ENCODE data around the gene BOLA1. TPM values are rescaled to one million over a fixed set of nuclear protein-coding genes. Genes with fewer than 3 reads are reported as not detected.
A peak's percentile ranks its signal among the peaks of the same experiment; 100 is the strongest.
"Not testable (repeated sequence)": the region's sequence is repeated elsewhere in the genome, so short reads cannot be mapped to it uniquely, and the experiment has no call there.

BOLA1 gene, protein sequence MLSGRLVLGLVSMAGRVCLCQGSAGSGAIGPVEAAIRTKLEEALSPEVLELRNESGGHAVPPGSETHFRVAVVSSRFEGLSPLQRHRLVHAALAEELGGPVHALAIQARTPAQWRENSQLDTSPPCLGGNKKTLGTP
- 33.3 TPM for total RNA-seq
- polyA plus RNA-seq, result 44.7 TPM
- long read RNA-seq, donor 1, partial matches to known transcripts, result 0 of 2 reads
- long read RNA-seq, donor 1, other reads (novel, unspliced or antisense), result 0 of 2 reads
- long read RNA-seq, donor 2, transcript BOLA1-202 (2 exons, 859 nt), result major isoform, 18 of 19 reads
- long read RNA-seq, donor 2, partial matches to known transcripts, result 0 of 19 reads
- long read RNA-seq, donor 2, other reads (novel, unspliced or antisense), result 0 of 19 reads
- long read RNA-seq, donor 3, transcript BOLA1-202 (2 exons, 859 nt), result major isoform, 17 of 18 reads
- long read RNA-seq, donor 3, partial matches to known transcripts, result 0 of 18 reads
- long read RNA-seq, donor 3, other reads (novel, unspliced or antisense), result 0 of 18 reads
- long read RNA-seq, donor 4, partial matches to known transcripts, result 0 of 5 reads
- long read RNA-seq, donor 4, other reads (novel, unspliced or antisense), result 0 of 5 reads
- long read RNA-seq, donor 5, transcript BOLA1-202 (2 exons, 859 nt), result major isoform, 23 of 24 reads
- long read RNA-seq, donor 5, partial matches to known transcripts, result 0 of 24 reads
- long read RNA-seq, donor 5, other reads (novel, unspliced or antisense), result 0 of 24 reads
- long read RNA-seq, donor 6, partial matches to known transcripts, result 0 of 4 reads
- long read RNA-seq, donor 6, other reads (novel, unspliced or antisense), result 0 of 4 reads
- long read RNA-seq, donor 7, transcript BOLA1-202 (2 exons, 859 nt), result major isoform, 5 of 9 reads
- long read RNA-seq, donor 7, partial matches to known transcripts, result 0 of 9 reads
- long read RNA-seq, donor 7, other reads (novel, unspliced or antisense), result 0 of 9 reads
- long read RNA-seq, donor 8, transcript BOLA1-202 (2 exons, 859 nt), result major isoform, 6 of 7 reads
- long read RNA-seq, donor 8, partial matches to known transcripts, result 0 of 7 reads
- long read RNA-seq, donor 8, other reads (novel, unspliced or antisense), result 0 of 7 reads
- long read RNA-seq, donor 9, transcript BOLA1-202 (2 exons, 859 nt), result major isoform, 9 of 9 reads
- long read RNA-seq, donor 9, partial matches to known transcripts, result 0 of 9 reads
- long read RNA-seq, donor 9, other reads (novel, unspliced or antisense), result 0 of 9 reads
- long read RNA-seq, donor 10, transcript BOLA1-202 (2 exons, 859 nt), result major isoform, 10 of 13 reads
- long read RNA-seq, donor 10, partial matches to known transcripts, result 0 of 13 reads
- long read RNA-seq, donor 10, other reads (novel, unspliced or antisense), result 0 of 13 reads

DNA sequence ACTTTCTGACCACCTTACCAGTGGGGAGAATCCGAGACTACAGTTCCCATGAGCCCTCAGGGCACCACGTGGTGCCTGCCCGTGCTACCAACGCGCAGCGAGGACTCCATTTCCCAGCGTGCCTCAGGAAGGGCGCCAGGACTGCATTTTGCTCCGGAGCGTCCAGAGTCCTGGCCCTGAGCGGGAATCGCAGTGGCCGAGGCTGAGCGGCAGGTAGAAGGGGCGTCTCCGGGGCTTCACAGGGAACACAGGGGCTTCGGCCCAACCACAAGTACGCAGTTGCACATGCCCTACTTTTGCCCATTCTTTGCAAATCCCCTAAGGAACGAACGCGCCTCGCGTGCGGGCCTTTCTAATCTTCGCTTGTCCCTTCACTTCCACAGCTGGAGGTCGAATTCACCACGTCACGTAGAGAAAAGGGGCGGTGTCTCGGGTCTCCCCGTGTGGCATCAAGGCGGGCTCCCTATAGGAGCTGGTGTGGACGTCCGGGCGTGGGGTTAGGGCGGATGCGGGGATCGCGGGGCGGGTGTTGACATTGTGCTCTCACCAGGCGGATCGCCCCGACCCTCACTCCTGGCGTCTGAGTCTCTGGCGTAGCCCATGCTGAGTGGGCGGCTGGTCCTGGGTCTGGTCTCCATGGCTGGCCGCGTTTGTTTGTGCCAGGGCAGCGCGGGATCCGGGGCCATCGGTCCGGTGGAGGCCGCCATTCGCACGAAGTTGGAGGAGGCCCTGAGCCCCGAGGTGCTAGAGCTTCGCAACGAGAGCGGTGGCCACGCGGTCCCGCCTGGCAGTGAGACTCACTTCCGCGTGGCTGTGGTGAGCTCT, at the start of gene BOLA1:
Gene BOLA1, plus strand, starts transcription at position 109 of the 825 bp plus-strand sequence. Its CDS starts 492 bp downstream, at position 601.
- peak; percentile 73 to 92 (median 80) for DNase-seq (ENCODE audit: low read depth in 6 of 9, low spot score in 9 of 9)
- Histone ChIP-seq H3K4me3 (ENCODE audit: low read length in 2 of 2) (peak within 1 kb of the TSS; percentile 82 to 96), H3K4me1 (ENCODE audit: control insufficient read depth in 2 of 2, insufficient read depth in 2 of 2, low read length in 2 of 2) (peaks cover 10 to 14% of the 10 kb centered on the region in 2 donors), H3K27me3 (ENCODE audit: control insufficient read depth in 2 of 2, insufficient read depth in 1 of 2, low read length in 1 of 2) (no peaks in the 10 kb centered on the region), H3K27ac (ENCODE audit: low read depth in 1 of 2, low read length in 1 of 2) (peak within 1 kb of the TSS; percentile 80 to 82), H3K36me3 (ENCODE audit: control insufficient read depth in 2 of 2, insufficient read depth in 2 of 2, low read length in 1 of 2) (peaks cover 0 to 8% of the 10 kb centered on the region in 2 donors), H3K9me3 (ENCODE audit: control insufficient read depth in 2 of 2, insufficient read depth in 1 of 2, low read length in 1 of 2) (no peaks in the 10 kb centered on the region)
- 14% methylated on average over 65 of the region's 65 CpGs for WGBS

DNA sequence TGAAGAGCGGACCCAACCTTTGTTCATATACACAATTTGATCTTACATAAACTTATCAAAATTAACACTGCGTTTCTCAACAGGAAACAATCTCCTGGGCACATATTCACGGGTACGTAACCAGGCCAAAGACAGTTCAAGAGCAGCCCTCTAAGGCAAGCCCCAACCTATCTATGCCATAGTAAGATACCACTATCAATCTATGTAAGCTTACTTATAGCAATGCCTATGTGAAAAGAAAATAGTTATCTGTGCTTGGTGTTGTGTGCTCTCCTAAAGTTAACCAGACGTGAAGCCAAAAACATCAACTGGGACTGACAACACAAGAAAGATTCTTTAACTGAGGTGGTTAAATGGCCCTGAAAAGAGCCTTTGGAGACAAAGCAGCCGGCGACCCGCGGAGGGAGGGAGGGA, 49.4 kb upstream of the BOLA1 start:
- H3K27ac ChIP-seq (ENCODE audit: low read depth in 1 of 2, low read length in 1 of 2), result peak overlapping the region; percentile 55 to 97
- H3K4me3 ChIP-seq (ENCODE audit: low read length in 2 of 2), result peak overlapping the region; percentile 62 to 66
- H3K9me3 ChIP-seq (ENCODE audit: control insufficient read depth in 2 of 2, insufficient read depth in 1 of 2, low read length in 1 of 2), result no peaks in the 10 kb centered on the region
- H3K27me3 ChIP-seq (ENCODE audit: control insufficient read depth in 2 of 2, insufficient read depth in 1 of 2, low read length in 1 of 2), result no peaks in the 10 kb centered on the region
- 2% methylated on average over 9 of the region's 9 CpGs for WGBS
- H3K4me1 ChIP-seq (ENCODE audit: control insufficient read depth in 2 of 2, insufficient read depth in 2 of 2, low read length in 2 of 2), result peaks cover 20 to 28% of the 10 kb centered on the region in 2 donors
- peak in 5 of 9 donors; percentile 26 to 69 (median 48) for DNase-seq (ENCODE audit: low read depth in 6 of 9, low spot score in 9 of 9)
- H3K36me3 ChIP-seq (ENCODE audit: control insufficient read depth in 2 of 2, insufficient read depth in 2 of 2, low read length in 1 of 2), result peaks cover 0 to 17% of the 10 kb centered on the region in 2 donors

DNA sequence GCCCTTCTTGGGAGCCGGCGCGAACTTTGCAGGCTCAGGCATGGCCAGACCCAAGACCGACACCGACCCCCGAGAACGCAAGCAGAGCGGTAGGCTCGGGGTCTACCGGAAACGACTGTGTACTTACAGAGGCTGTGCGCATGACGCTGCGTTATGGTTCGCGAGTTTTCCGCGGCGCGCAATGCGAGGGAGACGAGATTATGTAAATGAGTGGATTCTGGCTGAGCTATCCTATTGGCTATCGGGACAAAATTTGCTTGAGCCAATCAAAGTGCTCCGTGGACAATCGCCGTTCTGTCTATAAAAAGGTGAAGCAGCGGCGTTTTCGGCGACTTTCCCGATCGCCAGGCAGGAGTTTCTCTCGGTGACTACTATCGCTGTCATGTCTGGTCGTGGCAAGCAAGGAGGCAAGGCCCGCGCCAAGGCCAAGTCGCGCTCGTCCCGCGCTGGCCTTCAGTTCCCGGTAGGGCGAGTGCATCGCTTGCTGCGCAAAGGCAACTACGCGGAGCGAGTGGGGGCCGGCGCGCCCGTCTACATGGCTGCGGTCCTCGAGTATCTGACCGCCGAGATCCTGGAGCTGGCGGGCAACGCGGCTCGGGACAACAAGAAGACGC, 48.5 kb upstream of the BOLA1 start:
- peaks cover 20 to 24% of the 10 kb centered on the region in 2 donors for H3K4me1 ChIP-seq (ENCODE audit: control insufficient read depth in 2 of 2, insufficient read depth in 2 of 2, low read length in 2 of 2)
- H3K27me3 ChIP-seq (ENCODE audit: control insufficient read depth in 2 of 2, insufficient read depth in 1 of 2, low read length in 1 of 2); H3K4me3 ChIP-seq (ENCODE audit: low read length in 2 of 2); H3K9me3 ChIP-seq (ENCODE audit: control insufficient read depth in 2 of 2, insufficient read depth in 1 of 2, low read length in 1 of 2); H3K27ac ChIP-seq (ENCODE audit: low read depth in 1 of 2, low read length in 1 of 2); DNase-seq (ENCODE audit: low read depth in 6 of 9, low spot score in 9 of 9): not testable (repeated sequence)
- WGBS, result no CpG with 5 or more reads among the region's 62 CpGs
- H3K36me3 ChIP-seq (ENCODE audit: control insufficient read depth in 2 of 2, insufficient read depth in 2 of 2, low read length in 1 of 2), result peaks cover 0 to 11% of the 10 kb centered on the region in 2 donors

DNA sequence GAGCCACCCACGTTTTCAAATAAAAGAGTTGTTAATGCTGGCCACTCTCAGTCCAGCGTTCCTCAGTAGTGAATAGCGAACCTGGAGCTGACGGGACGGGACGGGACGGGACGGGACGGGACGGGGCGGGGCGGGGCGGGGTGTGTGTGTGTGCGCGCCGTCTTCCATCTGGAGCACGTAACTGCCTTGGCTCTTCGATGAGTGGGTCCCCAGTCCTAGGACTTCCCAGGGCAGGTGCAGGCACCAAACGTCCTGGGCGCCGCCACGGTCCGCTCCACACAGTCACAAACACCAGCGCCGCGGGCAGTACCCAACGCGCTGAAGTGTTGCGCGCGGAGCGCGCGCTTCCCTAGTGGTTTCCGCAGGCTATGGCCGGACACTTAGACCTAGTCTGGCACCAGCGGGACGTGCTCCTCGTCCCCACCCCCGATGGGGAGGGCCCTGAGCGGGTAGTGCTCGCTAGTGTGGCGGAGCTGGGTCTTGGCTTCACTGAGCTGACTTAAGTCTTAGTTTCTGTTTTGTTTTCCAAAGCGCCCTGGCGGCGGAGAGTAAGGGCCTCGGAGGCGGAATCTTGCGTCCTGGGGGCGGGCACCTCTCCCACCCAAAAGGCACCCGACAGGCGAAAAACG, 47.7 kb upstream of the BOLA1 start:
- DNase-seq (ENCODE audit: low read depth in 6 of 9, low spot score in 9 of 9); H3K4me3 ChIP-seq (ENCODE audit: low read length in 2 of 2); H3K9me3 ChIP-seq (ENCODE audit: control insufficient read depth in 2 of 2, insufficient read depth in 1 of 2, low read length in 1 of 2); H3K27ac ChIP-seq (ENCODE audit: low read depth in 1 of 2, low read length in 1 of 2); H3K27me3 ChIP-seq (ENCODE audit: control insufficient read depth in 2 of 2, insufficient read depth in 1 of 2, low read length in 1 of 2): not testable (repeated sequence)
- peaks cover 20 to 24% of the 10 kb centered on the region in 2 donors for H3K4me1 ChIP-seq (ENCODE audit: control insufficient read depth in 2 of 2, insufficient read depth in 2 of 2, low read length in 2 of 2)
- peaks cover 0 to 11% of the 10 kb centered on the region in 2 donors for H3K36me3 ChIP-seq (ENCODE audit: control insufficient read depth in 2 of 2, insufficient read depth in 2 of 2, low read length in 1 of 2)
- WGBS, result no CpG with 5 or more reads among the region's 53 CpGs

DNA sequence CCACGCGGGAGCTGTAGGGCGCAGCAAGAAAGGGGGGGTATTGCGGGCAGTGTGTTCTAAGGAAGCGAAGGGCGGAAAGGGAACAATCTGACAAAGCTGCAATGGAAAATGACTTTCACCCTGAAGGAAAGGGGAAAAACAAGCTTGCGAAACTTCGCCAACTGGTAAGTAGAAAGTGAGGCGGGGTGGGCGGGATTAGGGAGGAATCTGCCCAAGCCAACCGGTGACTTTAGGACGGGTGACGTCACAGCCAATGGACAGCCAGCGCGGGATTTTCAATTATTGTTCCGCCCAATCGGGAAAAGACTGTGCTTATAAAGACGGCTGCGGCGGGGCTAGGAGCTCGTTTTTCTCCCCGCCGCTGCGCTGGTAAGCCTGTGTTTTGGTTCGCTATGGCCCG, 47.1 kb upstream of the BOLA1 start:
- H3K4me1 ChIP-seq (ENCODE audit: control insufficient read depth in 2 of 2, insufficient read depth in 2 of 2, low read length in 2 of 2), result peaks cover 14 to 19% of the 10 kb centered on the region in 2 donors
- not testable (repeated sequence) for H3K36me3 ChIP-seq (ENCODE audit: control insufficient read depth in 2 of 2, insufficient read depth in 2 of 2, low read length in 1 of 2); H3K27me3 ChIP-seq (ENCODE audit: control insufficient read depth in 2 of 2, insufficient read depth in 1 of 2, low read length in 1 of 2); DNase-seq (ENCODE audit: low read depth in 6 of 9, low spot score in 9 of 9); H3K9me3 ChIP-seq (ENCODE audit: control insufficient read depth in 2 of 2, insufficient read depth in 1 of 2, low read length in 1 of 2); H3K27ac ChIP-seq (ENCODE audit: low read depth in 1 of 2, low read length in 1 of 2); H3K4me3 ChIP-seq (ENCODE audit: low read length in 2 of 2)
- WGBS, result no CpG with 5 or more reads among the region's 26 CpGs

DNA sequence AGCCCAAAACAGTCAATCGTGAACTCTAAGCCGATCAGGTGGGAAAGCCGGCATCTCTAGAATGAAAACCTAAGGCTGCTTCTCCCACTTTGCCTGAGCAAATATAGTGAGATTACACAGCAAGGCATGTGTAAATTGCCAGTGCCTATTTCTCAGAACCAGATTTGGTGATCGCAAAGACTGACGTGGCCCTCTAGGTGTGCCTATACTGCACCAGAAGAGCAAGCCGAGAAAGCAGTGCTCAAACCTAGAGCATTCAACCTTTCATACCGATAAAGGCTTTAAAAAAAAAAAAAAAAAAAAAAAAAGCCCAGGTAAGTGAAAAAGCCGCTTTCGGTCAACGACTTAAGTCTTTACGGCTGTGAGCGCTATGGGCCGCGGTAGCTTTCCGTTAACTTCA, 39.1 kb upstream of the BOLA1 start:
- H3K27ac ChIP-seq (ENCODE audit: low read depth in 1 of 2, low read length in 1 of 2); H3K36me3 ChIP-seq (ENCODE audit: control insufficient read depth in 2 of 2, insufficient read depth in 2 of 2, low read length in 1 of 2); H3K27me3 ChIP-seq (ENCODE audit: control insufficient read depth in 2 of 2, insufficient read depth in 1 of 2, low read length in 1 of 2); H3K4me3 ChIP-seq (ENCODE audit: low read length in 2 of 2); H3K4me1 ChIP-seq (ENCODE audit: control insufficient read depth in 2 of 2, insufficient read depth in 2 of 2, low read length in 2 of 2); DNase-seq (ENCODE audit: low read depth in 6 of 9, low spot score in 9 of 9); H3K9me3 ChIP-seq (ENCODE audit: control insufficient read depth in 2 of 2, insufficient read depth in 1 of 2, low read length in 1 of 2): not testable (repeated sequence)
- no CpG with 5 or more reads among the region's 15 CpGs for WGBS

DNA sequence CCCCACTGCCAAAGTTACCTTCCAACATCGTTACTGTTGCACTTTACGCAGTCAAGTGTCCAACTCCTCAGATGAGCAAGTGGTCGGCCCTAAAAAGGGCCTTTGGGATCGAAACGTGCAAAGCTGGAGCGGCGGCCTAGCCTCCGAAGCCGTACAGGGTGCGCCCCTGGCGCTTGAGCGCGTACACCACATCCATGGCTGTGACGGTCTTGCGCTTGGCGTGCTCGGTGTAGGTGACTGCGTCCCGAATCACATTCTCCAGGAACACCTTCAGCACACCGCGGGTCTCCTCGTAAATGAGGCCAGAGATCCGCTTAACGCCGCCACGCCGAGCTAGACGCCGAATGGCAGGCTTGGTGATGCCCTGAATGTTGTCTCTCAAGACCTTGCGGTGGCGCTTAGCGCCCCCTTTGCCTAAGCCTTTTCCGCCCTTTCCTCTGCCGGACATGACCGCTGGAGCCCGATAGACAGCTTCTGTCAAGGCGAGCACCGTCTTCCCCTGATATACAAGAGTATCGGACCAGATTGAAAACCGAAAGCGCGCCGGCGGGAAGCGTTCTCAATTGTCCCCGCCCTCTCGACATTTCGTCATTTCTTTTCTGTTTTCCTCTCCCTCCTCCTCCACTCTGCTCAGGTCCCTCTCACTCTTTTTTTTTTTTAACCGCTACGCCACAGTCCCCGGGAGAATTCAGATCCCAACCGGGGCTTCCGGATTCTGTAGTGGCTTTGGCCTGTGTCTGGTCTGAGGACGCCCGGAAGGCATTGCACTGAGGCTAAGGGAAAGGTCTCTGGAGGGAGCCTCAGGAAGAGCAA, 38.5 kb upstream of the BOLA1 start:
- WGBS, result no CpG with 5 or more reads among the region's 55 CpGs

More for the DNA sequence above, 38.5 kb upstream of the BOLA1 start:
- not testable (repeated sequence) for H3K27ac ChIP-seq (ENCODE audit: low read depth in 1 of 2, low read length in 1 of 2); H3K27me3 ChIP-seq (ENCODE audit: control insufficient read depth in 2 of 2, insufficient read depth in 1 of 2, low read length in 1 of 2); H3K4me3 ChIP-seq (ENCODE audit: low read length in 2 of 2); H3K36me3 ChIP-seq (ENCODE audit: control insufficient read depth in 2 of 2, insufficient read depth in 2 of 2, low read length in 1 of 2); DNase-seq (ENCODE audit: low read depth in 6 of 9, low spot score in 9 of 9); H3K4me1 ChIP-seq (ENCODE audit: control insufficient read depth in 2 of 2, insufficient read depth in 2 of 2, low read length in 2 of 2); H3K9me3 ChIP-seq (ENCODE audit: control insufficient read depth in 2 of 2, insufficient read depth in 1 of 2, low read length in 1 of 2)

All from thymus (tissue), 14 donors.